HepG2 (cell line): ENCODE data around the gene GRAMD1A. TPM values are rescaled to one million over a fixed set of nuclear protein-coding genes. Genes with fewer than 3 reads are reported as not detected.

Experiments used
- NFIC ChIP-seq: IDR thresholded peaks from 2 replicates; pipeline ENCODE4 v1.6.1; 2012; ENCODE audit warnings: mild to moderate bottlenecking, low read length, inconsistent platforms
- NR2F6 ChIP-seq, 2 experiments: IDR thresholded peaks; 2 replicates each; pipeline ENCODE4 v1.6.1; 2016; ENCODE audit warnings: antibody characterized with exemption in 1 of 2, mild to moderate bottlenecking in 1 of 2
- PPARG ChIP-seq: conservative IDR thresholded peaks from 2 replicates; pipeline ENCODE4 v1.6.1; 2016; ENCODE audit warnings: missing biosample characterization, missing genetic modification reagents
- PRDM15 ChIP-seq: sonication (generic); formaldehyde crosslinking; IDR thresholded peaks from 2 replicates; pipeline ENCODE4 v1.4.0; 2020; ENCODE audit warnings: missing genetic modification reagents
- SNAPC4 ChIP-seq: sonication (generic); formaldehyde crosslinking; IDR thresholded peaks from 2 replicates; pipeline ENCODE4 v1.4.0; 2020; ENCODE audit warnings: mild to moderate bottlenecking, missing genetic modification reagents
- ZBTB20 ChIP-seq: sonication (generic); formaldehyde crosslinking; IDR thresholded peaks from 2 replicates; pipeline ENCODE4 v1.8.1; 2023; ENCODE audit warnings: missing genetic modification reagents, low read depth, mild to moderate bottlenecking, borderline replicate concordance
- ZNF232 ChIP-seq: sonication (generic); formaldehyde crosslinking; IDR thresholded peaks from 2 replicates; pipeline ENCODE4 v1.4.0; 2020; ENCODE audit warnings: missing genetic modification reagents, borderline replicate concordance
- ZNF547 ChIP-seq: sonication (generic); formaldehyde crosslinking; IDR thresholded peaks from 2 replicates; pipeline ENCODE4 v1.5.1; 2020; ENCODE audit warnings: mild to moderate bottlenecking, missing genetic modification reagents
- ZNF564 ChIP-seq: sonication (generic); formaldehyde crosslinking; IDR thresholded peaks from 2 replicates; pipeline ENCODE4 v1.8.1; 2023; ENCODE audit warnings: mild to moderate bottlenecking, missing genetic modification reagents
- ZNF646 ChIP-seq: sonication (generic); formaldehyde crosslinking; IDR thresholded peaks from 2 replicates; pipeline ENCODE4 v1.9.0; 2021; ENCODE audit warnings: mild to moderate bottlenecking, missing genetic modification reagents
- ZNF691 ChIP-seq: sonication (generic); formaldehyde crosslinking; IDR thresholded peaks from 2 replicates; pipeline ENCODE4 v1.4.0; 2020; ENCODE audit warnings: missing genetic modification reagents, low read depth, mild to moderate bottlenecking, borderline replicate concordance
- polyA plus RNA-seq, 8 experiments: library from polyadenylated mRNA; depleted of rRNA in 3 of 8; stranded (reverse) in 7 of 8; unstranded in 1 of 8; fragments of >200 nt; fragmentation: Illumina TruSeq in 4 of 8; extraction: Trizol in 4 of 8; gene quantifications; 2 replicates each; pipeline versions ENCODE4 v1.2.1 to v1.2.3, GENCODE V29; 2011 to 2016; ENCODE audit warnings: low read depth in 4 of 8, missing spikeins in 1 of 8, mixed read lengths in 1 of 8; ENCODE audit not compliant: insufficient read depth in 1 of 8
- total RNA-seq, 5 experiments: library from RNA; depleted of rRNA; stranded (reverse); fragments of >200 nt; fragmentation: Illumina TruSeq; extraction: Trizol; gene quantifications; 2 replicates each; pipeline ENCODE4 v1.2.3, GENCODE V29; 2016; ENCODE audit warnings: low read depth in 1 of 5

GRAMD1A gene
- total and polyA plus RNA-seq, 2 of the 13 experiments (the other 11 are each of a cell fraction or from before 2014, with no cell fraction given) = 14.7 to 181 TPM

GRCh38 chr19:35040826-35041547, 40.9 kb downstream of the GRAMD1A start (continued):
- no peak for TF ChIP-seq PRDM15 (CRISPR knock-in tag)
- TF ChIP-seq ZNF564 = peak; percentile 91; the same call in 1 of the 2 replicates
- TF ChIP-seq PPARG (CRISPR knock-in tag) = peak; percentile 83
- no peak for TF ChIP-seq ZNF232 (CRISPR knock-in tag)
- peak; percentile 78; the same call in 1 of the 2 replicates for TF ChIP-seq ZNF646
- TF ChIP-seq ZNF547 (CRISPR knock-in tag) = peak; percentile 69
- TF ChIP-seq ZNF691 = peak; percentile 61; the same call in 1 of the 2 replicates
- peak; percentile 88; the same call in 1 of the 2 replicates for TF ChIP-seq ZBTB20 (CRISPR knock-in tag)
- peak; percentile 93; the same call in 1 of the 2 replicates for TF ChIP-seq SNAPC4
- no peak for TF ChIP-seq NFIC
- peak; percentile 96 for TF ChIP-seq NR2F6 (IDR thresholded peaks at IDR 0.05)
- TF ChIP-seq NR2F6 (CRISPR knock-in tag; IDR thresholded peaks at IDR 0.05) = peak; percentile 98
